Measurements from ENCODE around the gene CES2.
"Not testable (repeated sequence)": the region's sequence is repeated elsewhere in the genome, so short reads cannot be mapped to it uniquely, and the experiment has no call there.

CES2 gene

GRCh38 chr16:66955363-66956153, 20.2 kb downstream of the CES2 start:
- not testable (repeated sequence) for DNase-seq (ENCODE audit: low read depth)

GRCh38 chr16:66956154-66956457, 20.8 kb downstream of the CES2 start:
- not testable (repeated sequence) for DNase-seq (ENCODE audit: low read depth)

- DNase-seq (ENCODE audit: low read depth), result no peak
Observed at GRCh38 chr16:66958857-66959703, 23.8 kb downstream of the CES2 start.

GRCh38 chr16:66959704-66960161, 24.4 kb downstream of the CES2 start:
- DNase-seq (ENCODE audit: low read depth), result no peak

- no peak for DNase-seq (ENCODE audit: low read depth)
Observed at GRCh38 chr16:66960270-66960669, 25.0 kb downstream of the CES2 start.

- no peak for DNase-seq (ENCODE audit: low read depth)
Observed at GRCh38 chr16:66961065-66961744, 25.9 kb downstream of the CES2 start, which contains the start of gene CES3. Gene CES3 (plus strand): TSS chr16:66961266. CDS start chr16:66961308, 42 bp downstream.

- DNase-seq (ENCODE audit: low read depth), result no peak
Observed at GRCh38 chr16:66961914-66962313, 26.6 kb downstream of the CES2 start.

- DNase-seq (ENCODE audit: low read depth), result no peak
Observed at GRCh38 chr16:66964049-66964448, 28.7 kb downstream of the CES2 start.

- DNase-seq (ENCODE audit: low read depth), result no peak
Observed at GRCh38 chr16:66968847-66969246, 33.5 kb downstream of the CES2 start.

- no peak for DNase-seq (ENCODE audit: low read depth)
Observed at GRCh38 chr16:66970775-66971720, 35.7 kb downstream of the CES2 start.

GRCh38 chr16:66972983-66973382, 37.7 kb downstream of the CES2 start:
- no peak for DNase-seq (ENCODE audit: low read depth)

- DNase-seq (ENCODE audit: low read depth), result no peak
Observed at GRCh38 chr16:66973716-66974115, 38.4 kb downstream of the CES2 start.

- not testable (repeated sequence) for DNase-seq (ENCODE audit: low read depth)
Observed at GRCh38 chr16:66974156-66974931, 39.0 kb downstream of the CES2 start.

- not testable (repeated sequence) for DNase-seq (ENCODE audit: low read depth)
Observed at GRCh38 chr16:66974932-66975246, 39.6 kb downstream of the CES2 start.

GRCh38 chr16:66975302-66975893, 40.1 kb downstream of the CES2 start:
- no peak for DNase-seq (ENCODE audit: low read depth)

GRCh38 chr16:66976746-66977145, 41.4 kb downstream of the CES2 start:
- no peak for DNase-seq (ENCODE audit: low read depth)

GRCh38 chr16:66977341-66978113, 42.2 kb downstream of the CES2 start:
- peak; percentile 71 for DNase-seq (ENCODE audit: low read depth)

GRCh38 chr16:66979011-66979717, 43.8 kb downstream of the CES2 start:
- DNase-seq (ENCODE audit: low read depth), result no peak

- no peak for DNase-seq (ENCODE audit: low read depth)
Observed at GRCh38 chr16:66983033-66983432, 47.7 kb downstream of the CES2 start.

Data from stimulated activated CD8-positive, alpha-beta memory T cell treated with anti-CD3 and anti-CD28 coated beads, Interleukin-12 subunit alpha, Interleukin-12 subunit beta, amount 100 ng/mL, for 4 hours (primary cell).